NK-92 treated with Interleukin-12 subunit alpha and Interleukin-12 subunit beta, amount 100 ng/mL, for 24 hours (cell line): ENCODE data around the gene PM20D2.

Experiments used
- DNase-seq: peaks from one replicate; lab custom pipeline; 2025; lab: John Stamatoyannopoulos, UW

Gene PM20D2

GRCh38 chr6:89145091-89145955 lies 532 bp upstream of the PM20D2 start:
- DNase-seq = peak; percentile 32

GRCh38 chr6:89146718-89147700 lies 1.2 kb downstream of the PM20D2 start:
- no peak for DNase-seq

- no peak for DNase-seq
These were observed 2.3 kb downstream of the PM20D2 start for GRCh38 chr6:89148016-89148750.

- no peak for DNase-seq
These were observed 8.3 kb downstream of the PM20D2 start for GRCh38 chr6:89154131-89154530.

- DNase-seq = no peak
These were observed 14.7 kb downstream of the PM20D2 start for GRCh38 chr6:89160331-89161092.

- no peak for DNase-seq
These were observed 15.6 kb downstream of the PM20D2 start for GRCh38 chr6:89161326-89162046.

GRCh38 chr6:89162047-89162371 lies 16.2 kb downstream of the PM20D2 start:
- no peak for DNase-seq

- DNase-seq = no peak
These were observed 26.3 kb downstream of the PM20D2 start for GRCh38 chr6:89172131-89172530.

GRCh38 chr6:89173634-89174033 lies 27.8 kb downstream of the PM20D2 start:
- DNase-seq = no peak

- no peak for DNase-seq
These were observed 34.3 kb downstream of the PM20D2 start for GRCh38 chr6:89180112-89180511.

GRCh38 chr6:89180971-89181370 lies 35.1 kb downstream of the PM20D2 start:
- no peak for DNase-seq

- DNase-seq = no peak
These were observed 37.4 kb downstream of the PM20D2 start for GRCh38 chr6:89183294-89183693.

- DNase-seq = no peak
These were observed 38.5 kb downstream of the PM20D2 start for GRCh38 chr6:89184344-89184743.

GRCh38 chr6:89186762-89187161 lies 40.9 kb downstream of the PM20D2 start:
- DNase-seq = no peak

- DNase-seq = no peak
These were observed 41.6 kb downstream of the PM20D2 start for GRCh38 chr6:89187504-89187903.

GRCh38 chr6:89190741-89191140 lies 44.9 kb downstream of the PM20D2 start:
- no peak for DNase-seq

GRCh38 chr6:89194559-89194958 lies 48.7 kb downstream of the PM20D2 start:
- DNase-seq = no peak

GRCh38 chr6:89197141-89197540 lies 51.3 kb downstream of the PM20D2 start:
- DNase-seq = no peak

- DNase-seq = no peak
These were observed 52.4 kb downstream of the PM20D2 start for GRCh38 chr6:89198235-89198634.

GRCh38 chr6:89199579-89199978 lies 53.7 kb downstream of the PM20D2 start:
- no peak for DNase-seq

GRCh38 chr6:89200706-89201215 lies 54.9 kb downstream of the PM20D2 start:
- DNase-seq = no peak
